Measurements from ENCODE around the gene COPS6. TPM values are rescaled to one million over a fixed set of nuclear protein-coding genes. Genes with fewer than 3 reads are reported as not detected.

Gene COPS6
- total and polyA plus RNA-seq, 4 experiments from 2014 or later: 85.5 to 261 (median 122) TPM

DNA sequence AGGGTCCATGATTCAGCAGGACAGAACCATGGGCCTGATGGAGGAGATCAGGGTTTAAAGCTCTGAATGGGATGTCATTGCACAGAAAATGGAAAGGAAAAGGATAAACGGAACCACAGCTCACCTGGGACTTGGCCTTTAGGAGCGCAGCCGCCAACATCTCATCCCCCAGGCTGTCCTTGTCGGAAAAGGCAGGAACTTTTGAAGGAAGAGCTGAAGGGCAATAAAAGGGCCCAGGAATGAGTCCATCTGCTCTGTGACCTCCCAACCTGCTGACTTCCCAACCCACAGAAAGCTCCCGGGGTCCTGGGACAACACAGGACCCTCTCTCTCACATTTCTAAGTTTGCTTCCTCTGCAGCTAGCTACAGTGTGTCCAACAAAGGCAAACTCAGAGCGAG lies 13.4 kb upstream of the COPS6 start:
- Mint-ChIP-seq H3K36me3 (peaks cover 68 to 76% of the 10 kb centered on the region in 2 donors), H3K4me3 (no peak overlapping the region), H3K27me3 (no peaks in the 10 kb centered on the region), H3K9me3 (peaks cover 0 to 27% (median 23%) of the 10 kb centered on the region in 8 donors), H3K27ac (no peak overlapping the region), H3K4me1 (peaks cover 12 to 24% (median 16%) of the 10 kb centered on the region in 4 donors)
- peaks cover 63% of the 10 kb centered on the region for H3K36me3 ChIP-seq (ENCODE audit: insufficient read depth, low read length)
- intact Hi-C loops (cut with micrococcal nuclease): no loop called here
- H3K27ac ChIP-seq (ENCODE audit: low read depth, low read length): no peak overlapping the region
- CTCF ChIA-PET (ENCODE audit: partially characterized antibody): no interaction called here
- peaks cover 5 to 18% of the 10 kb centered on the region in 2 donors for H3K9me3 ChIP-seq (ENCODE audit: control insufficient read depth in 1 of 2, low read length in 2 of 2)
- POLR2A ChIA-PET (ENCODE audit: partially characterized antibody): interaction anchor here (1.2 kb wide), 1 partner anchor 10 kb away, joined by 5 read pairs; no protein-coding TSS in a partner anchor
- no peaks in the 10 kb centered on the region for H3K27me3 ChIP-seq (ENCODE audit: insufficient read depth, low read length)
- H3K4me1 ChIP-seq (ENCODE audit: insufficient read depth, low read length): peaks cover 6% of the 10 kb centered on the region
- H3K4me3 ChIP-seq (ENCODE audit: low read length in 2 of 2): no peak overlapping the region
- DNase-seq: no peak

DNA sequence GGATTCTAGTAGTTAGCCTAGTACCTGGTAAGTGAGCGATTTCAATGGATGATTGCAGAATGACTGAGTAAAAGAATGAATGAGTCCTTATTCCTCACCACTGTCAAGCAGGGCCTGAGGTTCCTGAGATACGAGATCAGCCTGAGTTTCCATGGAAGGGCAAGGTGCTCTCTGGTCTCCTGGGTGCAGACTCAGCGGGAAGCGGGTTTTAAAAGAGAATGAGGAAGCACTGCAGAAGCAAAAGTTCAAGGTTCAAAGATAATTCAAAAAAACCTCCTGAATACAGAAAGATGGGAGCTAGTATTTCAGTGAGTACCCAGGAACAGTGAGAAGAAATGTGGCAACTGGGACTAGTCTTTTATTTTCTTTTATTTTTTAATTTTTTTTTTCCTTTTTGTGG lies 11.6 kb upstream of the COPS6 start:
- no peak for DNase-seq
- H3K27me3 ChIP-seq (ENCODE audit: insufficient read depth, low read length): no peaks in the 10 kb centered on the region
- ChIA-PET CTCF (ENCODE audit: partially characterized antibody) (no interaction called here), POLR2A (ENCODE audit: partially characterized antibody) (no interaction called here)
- Mint-ChIP-seq H3K4me3 (peak overlapping the region in 1 of 8 donors; percentile 49), H3K4me1 (peaks cover 19 to 40% (median 30%) of the 10 kb centered on the region in 4 donors), H3K9me3 (peaks cover 0 to 9% (median 5%) of the 10 kb centered on the region in 8 donors), H3K36me3 (peaks cover 58 to 59% of the 10 kb centered on the region in 2 donors), H3K27ac (peak overlapping the region in 1 of 7 donors; percentile 75), H3K27me3 (no peaks in the 10 kb centered on the region)
- no peaks in the 10 kb centered on the region for H3K9me3 ChIP-seq (ENCODE audit: control insufficient read depth in 1 of 2, low read length in 2 of 2)
- H3K36me3 ChIP-seq (ENCODE audit: insufficient read depth, low read length): peaks cover 49% of the 10 kb centered on the region
- H3K4me1 ChIP-seq (ENCODE audit: insufficient read depth, low read length): peaks cover 17% of the 10 kb centered on the region
- no peak overlapping the region for H3K4me3 ChIP-seq (ENCODE audit: low read length in 2 of 2)
- intact Hi-C loops (cut with micrococcal nuclease): no loop called here
- H3K27ac ChIP-seq (ENCODE audit: low read depth, low read length): no peak overlapping the region

DNA sequence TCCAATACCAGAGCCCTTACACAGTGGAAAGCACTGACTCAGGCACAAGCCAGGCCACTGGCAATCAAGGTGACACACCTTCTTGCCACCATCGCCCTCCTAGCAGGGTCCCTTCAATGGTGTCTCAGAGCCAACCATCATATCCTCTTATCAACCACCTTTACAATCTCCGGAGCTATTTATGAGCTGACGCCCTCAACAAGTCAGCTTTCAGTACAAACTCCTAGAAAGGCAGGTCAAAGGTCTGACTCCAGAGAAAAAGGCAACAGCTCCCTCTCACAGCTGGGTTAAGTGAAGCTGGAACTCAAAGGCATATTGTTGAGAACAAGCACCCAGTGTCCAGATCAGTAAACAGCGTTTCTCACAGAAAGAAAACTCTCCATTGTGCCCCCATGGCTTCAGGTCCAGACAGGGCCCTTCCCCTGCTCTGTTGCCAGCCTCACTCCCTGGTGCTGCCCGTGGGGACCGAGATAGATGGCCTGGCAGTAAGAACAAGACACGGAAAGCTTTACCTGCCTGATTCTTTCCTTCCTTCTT lies 9.7 kb upstream of the COPS6 start:
- intact Hi-C loops (cut with micrococcal nuclease): no loop called here
- no peaks in the 10 kb centered on the region for H3K27me3 ChIP-seq (ENCODE audit: insufficient read depth, low read length)
- Mint-ChIP-seq H3K27me3 (no peaks in the 10 kb centered on the region), H3K4me1 (peaks cover 23 to 48% (median 36%) of the 10 kb centered on the region in 4 donors), H3K36me3 (peaks cover 40 to 49% of the 10 kb centered on the region in 2 donors), H3K27ac (peak overlapping the region in 5 of 7 donors; percentile 2 to 83 (median 30)), H3K9me3 (peaks cover 0 to 1% (median 0%) of the 10 kb centered on the region in 8 donors), H3K4me3 (peak overlapping the region in 6 of 8 donors; percentile 30 to 71 (median 51))
- DNase-seq: no peak
- H3K4me3 ChIP-seq (ENCODE audit: low read length in 2 of 2): no peak overlapping the region
- POLR2A ChIA-PET (ENCODE audit: partially characterized antibody): no interaction called here
- no peaks in the 10 kb centered on the region for H3K9me3 ChIP-seq (ENCODE audit: control insufficient read depth in 1 of 2, low read length in 2 of 2)
- CTCF ChIA-PET (ENCODE audit: partially characterized antibody): no interaction called here
- H3K27ac ChIP-seq (ENCODE audit: low read depth, low read length): no peak overlapping the region
- peaks cover 33% of the 10 kb centered on the region for H3K36me3 ChIP-seq (ENCODE audit: insufficient read depth, low read length)
- H3K4me1 ChIP-seq (ENCODE audit: insufficient read depth, low read length): peaks cover 25% of the 10 kb centered on the region

DNA sequence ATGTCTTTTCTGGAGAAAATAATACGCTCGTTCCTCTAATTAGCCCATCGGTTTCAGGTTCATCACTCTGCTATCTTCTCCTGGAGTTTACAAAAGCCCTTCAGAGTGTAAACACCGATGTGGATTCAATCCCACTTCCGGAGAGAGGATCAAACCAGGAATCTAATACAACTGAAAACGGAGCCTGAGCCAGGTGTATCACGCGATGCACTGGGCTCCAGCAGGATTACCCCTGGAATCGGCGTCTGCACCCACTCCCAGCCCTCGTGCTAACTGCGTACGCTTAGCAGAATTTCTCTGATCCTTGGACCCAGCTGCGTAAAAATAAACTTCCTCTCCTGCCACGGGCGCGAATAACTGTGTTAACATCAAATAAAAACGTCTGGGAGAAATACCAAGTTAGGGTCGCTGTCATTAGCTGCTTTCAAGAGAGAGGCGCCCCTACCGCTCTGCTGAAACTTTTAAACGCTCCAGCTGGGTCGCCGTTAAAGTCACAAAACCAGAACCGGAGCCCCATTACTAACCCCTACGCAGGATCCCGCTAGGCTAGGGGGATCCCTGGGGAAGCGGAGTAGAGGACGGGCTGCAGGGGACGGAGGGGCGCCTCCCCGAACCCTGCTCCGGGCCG lies 7.7 kb upstream of the COPS6 start:
- ChIA-PET POLR2A (ENCODE audit: partially characterized antibody) (interaction anchor here (0.6 to 2.5 kb wide), 5 partner anchors 9 to 162 kb away, joined by 3 to 26 read pairs (median 3); partner anchors contain the start of genes AP4M1, MCM7, TRIM4 and ZKSCAN1), CTCF (ENCODE audit: partially characterized antibody) (no interaction called here)
- no peaks in the 10 kb centered on the region for H3K9me3 ChIP-seq (ENCODE audit: control insufficient read depth in 1 of 2, low read length in 2 of 2)
- peak overlapping the region; percentile 87 to 88 for H3K4me3 ChIP-seq (ENCODE audit: low read length in 2 of 2)
- peak overlapping the region; percentile 85 to 97 (median 94) for H3K4me3 Mint-ChIP-seq
- no peaks in the 10 kb centered on the region for H3K27me3 ChIP-seq (ENCODE audit: insufficient read depth, low read length)
- H3K36me3 ChIP-seq (ENCODE audit: insufficient read depth, low read length): peaks cover 15% of the 10 kb centered on the region
- H3K27me3 Mint-ChIP-seq: no peaks in the 10 kb centered on the region
- H3K4me1 Mint-ChIP-seq: peaks cover 23 to 48% (median 36%) of the 10 kb centered on the region in 4 donors
- intact Hi-C loops (cut with micrococcal nuclease): loop anchor here (1.0 to 10.0 kb wide), 10 partner anchors 19 to 526 kb away; partner anchors contain the start of genes AZGP1, CNPY4, FAM200A and MEPCE
- no peak for DNase-seq
- H3K4me1 ChIP-seq (ENCODE audit: insufficient read depth, low read length): peaks cover 25% of the 10 kb centered on the region
- H3K9me3 Mint-ChIP-seq: no peaks in the 10 kb centered on the region
- peak overlapping the region; percentile 76 to 98 (median 88) for H3K27ac Mint-ChIP-seq
- H3K36me3 Mint-ChIP-seq: peaks cover 21 to 32% of the 10 kb centered on the region in 2 donors
- H3K27ac ChIP-seq (ENCODE audit: low read depth, low read length): peak overlapping the region; percentile 74

DNA sequence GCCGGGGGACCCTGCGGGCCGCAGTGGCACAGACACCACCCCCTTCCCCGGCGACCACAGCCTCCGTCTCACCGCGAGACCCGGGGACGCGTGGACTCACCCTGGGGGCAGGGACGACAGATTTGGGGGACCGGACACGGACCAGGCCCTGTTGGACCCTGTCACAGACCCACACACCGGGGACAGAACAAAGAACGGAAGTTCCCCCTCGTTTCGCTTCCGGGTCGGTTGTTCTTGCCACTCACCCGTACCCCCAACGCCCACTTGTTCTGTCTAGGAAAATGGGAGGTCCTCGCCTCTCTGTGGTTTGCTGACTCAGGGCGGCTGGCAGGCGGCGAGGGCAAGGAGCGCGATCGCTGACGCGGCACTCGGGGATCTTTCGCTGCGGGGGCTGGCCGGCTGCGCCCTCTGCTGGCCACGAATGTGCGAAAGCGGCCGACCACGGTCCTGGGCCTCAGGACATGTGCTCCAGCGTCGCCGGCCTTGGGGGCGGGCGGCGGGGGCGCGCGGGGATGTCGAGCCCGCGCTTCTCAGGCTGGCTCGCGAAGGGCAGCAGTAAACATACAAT lies 7.2 kb upstream of the COPS6 start, which contains the start of gene ZNF3:
TSS of gene ZNF3 (minus strand) at position 189 of the 568 bp plus-strand sequence. CDS start 4,366 bp downstream, outside the sequence.
- ChIA-PET CTCF (ENCODE audit: partially characterized antibody) (interaction anchor here (0.7 to 1.5 kb wide), 17 partner anchors 9 to 578 kb away, joined by 3 to 15 read pairs (median 4); partner anchors contain the start of genes AP4M1, LAMTOR4, MBLAC1 and MCM7), POLR2A (ENCODE audit: partially characterized antibody) (interaction anchor here (0.7 to 2.5 kb wide), 9 partner anchors 13 to 263 kb away, joined by 3 to 26 read pairs (median 7); partner anchors contain the start of genes AP4M1, MBLAC1, MCM7 and TRIM4)
- peaks cover 9% of the 10 kb centered on the region for H3K36me3 ChIP-seq (ENCODE audit: insufficient read depth, low read length)
- Mint-ChIP-seq H3K4me3 (peak within 1 kb of the TSS; percentile 85 to 97 (median 94)), H3K36me3 (peaks cover 15 to 26% of the 10 kb centered on the region in 2 donors), H3K27me3 (no peaks in the 10 kb centered on the region), H3K4me1 (peaks cover 23 to 48% (median 36%) of the 10 kb centered on the region in 4 donors), H3K27ac (peak within 1 kb of the TSS; percentile 90 to 99 (median 95)), H3K9me3 (no peaks in the 10 kb centered on the region)
- H3K4me1 ChIP-seq (ENCODE audit: insufficient read depth, low read length): peaks cover 25% of the 10 kb centered on the region
- H3K27me3 ChIP-seq (ENCODE audit: insufficient read depth, low read length): no peaks in the 10 kb centered on the region
- H3K27ac ChIP-seq (ENCODE audit: low read depth, low read length): peak within 1 kb of the TSS; percentile 74
- intact Hi-C loops (cut with micrococcal nuclease): loop anchor here (1.0 to 10.0 kb wide), 11 partner anchors 19 to 527 kb away; partner anchors contain the start of genes AZGP1, CNPY4, FAM200A and MEPCE
- no peaks in the 10 kb centered on the region for H3K9me3 ChIP-seq (ENCODE audit: control insufficient read depth in 1 of 2, low read length in 2 of 2)
- peak within 1 kb of the TSS; percentile 87 to 88 for H3K4me3 ChIP-seq (ENCODE audit: low read length in 2 of 2)
- peak; percentile 98 to 99 (median 98) for DNase-seq

DNA sequence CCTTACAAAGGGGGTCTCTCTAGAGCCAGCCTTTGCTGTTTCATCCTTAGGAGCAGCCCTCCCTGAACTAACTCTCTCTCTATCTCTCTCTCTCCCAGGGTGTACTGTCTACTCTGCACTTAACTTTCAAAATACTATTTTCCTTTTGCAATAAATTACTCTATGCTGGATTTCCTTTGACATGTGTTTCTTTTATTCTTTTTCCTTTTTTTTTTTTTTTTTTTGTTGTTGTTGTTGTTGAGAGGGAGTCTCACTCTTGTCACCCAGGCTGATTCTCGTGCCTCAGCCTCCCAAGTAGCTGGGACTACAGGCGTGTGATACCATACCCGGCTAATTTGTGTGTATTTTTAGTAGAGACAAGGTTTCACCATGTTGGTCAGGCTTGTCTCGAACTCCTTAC lies 5.8 kb upstream of the COPS6 start:
- ChIA-PET POLR2A (ENCODE audit: partially characterized antibody) (interaction anchor here (0.5 to 2.5 kb wide), 13 partner anchors 12 to 559 kb away, joined by 3 to 26 read pairs (median 6); partner anchors contain the start of genes AP4M1, MBLAC1, MCM7 and TRIM4), CTCF (ENCODE audit: partially characterized antibody) (interaction anchor here (0.7 to 1.5 kb wide), 19 partner anchors 7 to 271 kb away, joined by 3 to 15 read pairs (median 4); partner anchors contain the start of genes AP4M1, LAMTOR4, MBLAC1 and MCM7)
- H3K4me3 Mint-ChIP-seq: peak overlapping the region in 7 of 8 donors; percentile 80 to 97 (median 87)
- Histone ChIP-seq H3K27me3 (ENCODE audit: insufficient read depth, low read length) (no peaks in the 10 kb centered on the region), H3K36me3 (ENCODE audit: insufficient read depth, low read length) (peaks cover 3% of the 10 kb centered on the region), H3K4me3 (ENCODE audit: low read length in 2 of 2) (peak overlapping the region in 1 of 2 donors; percentile 88), H3K9me3 (ENCODE audit: control insufficient read depth in 1 of 2, low read length in 2 of 2) (no peaks in the 10 kb centered on the region), H3K27ac (ENCODE audit: low read depth, low read length) (no peak overlapping the region), H3K4me1 (ENCODE audit: insufficient read depth, low read length) (peaks cover 28% of the 10 kb centered on the region)
- H3K27ac Mint-ChIP-seq: peak overlapping the region; percentile 84 to 99 (median 91)
- no peak for DNase-seq
- intact Hi-C loops (cut with micrococcal nuclease): loop anchor here (2.0 to 10.0 kb wide), 4 partner anchors 106 to 528 kb away; partner anchors contain the start of genes AZGP1, FAM200A, MEPCE and ZCWPW1
- peaks cover 10 to 19% of the 10 kb centered on the region in 2 donors for H3K36me3 Mint-ChIP-seq
- H3K27me3 Mint-ChIP-seq: no peaks in the 10 kb centered on the region
- H3K4me1 Mint-ChIP-seq: peaks cover 23 to 52% (median 38%) of the 10 kb centered on the region in 4 donors
- H3K9me3 Mint-ChIP-seq: no peaks in the 10 kb centered on the region

Data from CD4-positive, alpha-beta memory T cell (primary cell).